GM18909 (cell line): ENCODE data around the gene CASQ1.
A peak's percentile ranks its signal among the peaks of the same experiment; 100 is the strongest.

Experiments
- ATAC-seq: cut with Tn5 transposase; IDR thresholded peaks from one replicate; pipeline ENCODE4 v1.9.1; 2021; ENCODE audit warnings: mild to moderate bottlenecking; ENCODE audit not compliant: unreplicated experiment, poor library complexity

CASQ1 gene

GRCh38 chr1:160200786-160201185, 10.4 kb downstream of the CASQ1 start:
- no peak for ATAC-seq

- peak; percentile 63 for ATAC-seq
Measured at GRCh38 chr1:160204526-160205241, 14.3 kb downstream of the CASQ1 start.

- peak; percentile 43 for ATAC-seq
Measured at GRCh38 chr1:160205242-160206035, 15.1 kb downstream of the CASQ1 start, which contains the start of gene PEA15. Gene PEA15 (plus strand): TSS chr1:160205384. CDS start chr1:160211545, 6,161 bp downstream.

GRCh38 chr1:160206036-160206389, 15.6 kb downstream of the CASQ1 start:
- peak; percentile 40 for ATAC-seq

- ATAC-seq: no peak
Measured at GRCh38 chr1:160206421-160207117, 16.2 kb downstream of the CASQ1 start.

GRCh38 chr1:160207118-160207650, 16.8 kb downstream of the CASQ1 start:
- no peak for ATAC-seq

- ATAC-seq: no peak
Measured at GRCh38 chr1:160207771-160208556, 17.6 kb downstream of the CASQ1 start.

- no peak for ATAC-seq
Measured at GRCh38 chr1:160208557-160209320, 18.4 kb downstream of the CASQ1 start.

GRCh38 chr1:160209321-160210046, 19.1 kb downstream of the CASQ1 start:
- no peak for ATAC-seq

GRCh38 chr1:160210561-160210960, 20.2 kb downstream of the CASQ1 start:
- ATAC-seq: no peak

- no peak for ATAC-seq
Measured at GRCh38 chr1:160211046-160211790, 20.8 kb downstream of the CASQ1 start.

GRCh38 chr1:160214481-160215140, 24.2 kb downstream of the CASQ1 start:
- ATAC-seq: no peak

GRCh38 chr1:160216301-160216700, 25.9 kb downstream of the CASQ1 start:
- ATAC-seq: no peak

- ATAC-seq: no peak
Measured at GRCh38 chr1:160217481-160218051, 27.2 kb downstream of the CASQ1 start.

- no peak for ATAC-seq
Measured at GRCh38 chr1:160219062-160219929, 28.9 kb downstream of the CASQ1 start.

- no peak for ATAC-seq
Measured at GRCh38 chr1:160220301-160220700, 29.9 kb downstream of the CASQ1 start.
